Gastrocnemius medialis (tissue), 4 donors: ENCODE measurements around the gene DNASE1L1.

Experiments used
- CTCF ChIP-seq, 5 experiments: fragments of 450-650 bp in 3 of 5; fragments of 200-600 bp in 2 of 5; sonication (generic) in 2 of 5; IDR thresholded peaks in 4 of 5; conservative IDR thresholded peaks in 1 of 5; 1 replicate in 4 of 5; 2 replicates in 1 of 5; pipeline ENCODE4 v1.5.1; 2016 to 2019; ENCODE audit warnings: antibody characterized with exemption in 5 of 5, mild to moderate bottlenecking in 3 of 5, moderate library complexity in 3 of 5
- POLR2A ChIP-seq, 2 donors: fragments of 450-650 bp; IDR thresholded peaks; one replicate each; pipeline ENCODE4 v1.6.1; 2017; ENCODE audit warnings: antibody characterized with exemption in 2 of 2, mild to moderate bottlenecking in 2 of 2, moderate library complexity in 2 of 2

- no peak for TF ChIP-seq POLR2A (IDR thresholded peaks at IDR 0.05)
- TF ChIP-seq CTCF (IDR thresholded peaks at IDR 0.05 in 4 of 5, conservative IDR thresholded peaks at IDR 0.05 in 1 of 5), result no peak
Observed at GRCh38 chrX:154401045-154401799, 7.8 kb downstream of the DNASE1L1 start.
